ENCODE results near the gene HIVEP3.

HIVEP3 gene

GRCh38 chr1:41524676-41525675 is 393.7 kb downstream of the HIVEP3 start:
- no peak for DNase-seq

- no peak for DNase-seq
These were observed 394.6 kb downstream of the HIVEP3 start for GRCh38 chr1:41523949-41524675.

- no peak for DNase-seq
These were observed 395.7 kb downstream of the HIVEP3 start for GRCh38 chr1:41523071-41523470.

GRCh38 chr1:41521766-41522165 is 397.0 kb downstream of the HIVEP3 start:
- no peak for DNase-seq

GRCh38 chr1:41520951-41521752 is 397.6 kb downstream of the HIVEP3 start:
- no peak for DNase-seq

GRCh38 chr1:41519667-41520066 is 399.1 kb downstream of the HIVEP3 start:
- DNase-seq: no peak

- DNase-seq: no peak
These were observed 400.3 kb downstream of the HIVEP3 start for GRCh38 chr1:41518471-41518870.

- DNase-seq: no peak
These were observed 401.7 kb downstream of the HIVEP3 start for GRCh38 chr1:41517062-41517438.

- peak; percentile 35 to 83 for DNase-seq
These were observed 402.3 kb downstream of the HIVEP3 start for GRCh38 chr1:41516168-41517061.

GRCh38 chr1:41515778-41516167 is 402.9 kb downstream of the HIVEP3 start:
- no peak for DNase-seq

GRCh38 chr1:41515131-41515678 is 403.5 kb downstream of the HIVEP3 start:
- DNase-seq: no peak

GRCh38 chr1:41514381-41514780 is 404.3 kb downstream of the HIVEP3 start:
- no peak for DNase-seq

GRCh38 chr1:41513383-41513735 is 405.4 kb downstream of the HIVEP3 start:
- no peak for DNase-seq

- DNase-seq: no peak
These were observed 405.9 kb downstream of the HIVEP3 start for GRCh38 chr1:41512701-41513382.

- DNase-seq: no peak
These were observed 407.5 kb downstream of the HIVEP3 start for GRCh38 chr1:41511239-41511540.

- no peak for DNase-seq
These were observed 408.0 kb downstream of the HIVEP3 start for GRCh38 chr1:41510531-41511238.

- no peak for DNase-seq
These were observed 409.5 kb downstream of the HIVEP3 start for GRCh38 chr1:41509270-41509671.

- DNase-seq: no peak
These were observed 410.4 kb downstream of the HIVEP3 start for GRCh38 chr1:41508290-41508689.

GRCh38 chr1:41507836-41508235 is 410.9 kb downstream of the HIVEP3 start:
- DNase-seq: no peak

GRCh38 chr1:41507110-41507720 is 411.5 kb downstream of the HIVEP3 start:
- peak in 1 of 2 experiments; percentile 61 for DNase-seq

Data from NCI-H524 (cell line).